ENCODE measurements around the gene AMBP.

AMBP gene

GRCh38 chr9:114072184-114073140 lies 5.6 kb downstream of the AMBP start:
- no peak for DNase-seq

DNA sequence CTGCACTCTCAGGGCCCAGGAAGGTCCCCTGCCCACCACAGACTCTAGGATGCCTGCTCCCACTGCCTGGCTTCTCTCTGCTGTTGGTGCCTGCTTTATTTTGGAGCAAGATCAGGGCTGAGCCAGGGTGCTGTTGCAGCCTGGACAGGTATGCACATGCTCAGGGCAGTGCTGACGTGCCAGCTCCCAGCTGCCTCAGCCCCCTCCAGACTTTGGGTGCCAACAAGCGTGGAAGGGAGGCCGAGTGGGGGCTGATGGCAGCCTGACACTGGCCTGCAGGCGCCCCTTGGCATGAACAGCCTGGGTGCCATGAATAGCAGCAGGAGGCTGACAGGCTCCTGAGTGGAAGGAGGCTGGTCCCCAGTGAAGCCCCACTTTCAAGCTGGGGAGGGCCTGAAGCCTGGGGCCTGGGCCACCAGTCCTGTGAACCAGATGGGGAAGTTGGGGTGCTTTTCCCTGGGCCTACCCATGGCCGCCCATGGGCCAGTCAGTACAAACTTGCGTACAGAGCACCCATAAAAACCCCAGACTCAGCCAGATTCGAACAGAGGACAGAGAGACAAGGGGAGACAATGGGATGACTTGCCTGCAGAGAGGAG lies 6.8 kb downstream of the AMBP start:
- DNase-seq = no peak

- DNase-seq = no peak
Observed at GRCh38 chr9:114070188-114071103, 7.7 kb downstream of the AMBP start.

- no peak for DNase-seq
Observed at GRCh38 chr9:114069476-114070187, 8.5 kb downstream of the AMBP start.

GRCh38 chr9:114065304-114065703 lies 12.8 kb downstream of the AMBP start:
- DNase-seq = no peak

GRCh38 chr9:114061830-114062474 lies 16.1 kb downstream of the AMBP start:
- no peak for DNase-seq

DNA sequence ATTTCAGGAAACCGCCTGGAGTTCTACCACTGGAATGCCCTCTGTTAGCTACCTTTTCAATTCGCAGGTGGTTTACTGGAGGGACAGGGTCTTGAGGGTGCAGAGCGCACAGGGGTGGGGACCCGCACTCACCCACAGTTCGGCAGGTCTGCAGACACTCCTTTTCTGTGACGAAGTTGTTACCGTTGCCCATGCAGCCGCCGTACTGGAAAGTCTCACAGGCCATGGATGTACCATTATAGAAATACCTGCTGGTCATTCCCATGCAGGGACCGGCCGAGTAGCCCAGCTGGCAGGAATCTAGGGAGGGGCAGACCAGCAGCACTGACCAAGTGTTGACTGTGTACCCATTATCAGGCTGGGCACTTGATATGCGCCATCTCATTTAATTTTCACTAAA lies 16.8 kb downstream of the AMBP start:
- no peak for DNase-seq

DNA sequence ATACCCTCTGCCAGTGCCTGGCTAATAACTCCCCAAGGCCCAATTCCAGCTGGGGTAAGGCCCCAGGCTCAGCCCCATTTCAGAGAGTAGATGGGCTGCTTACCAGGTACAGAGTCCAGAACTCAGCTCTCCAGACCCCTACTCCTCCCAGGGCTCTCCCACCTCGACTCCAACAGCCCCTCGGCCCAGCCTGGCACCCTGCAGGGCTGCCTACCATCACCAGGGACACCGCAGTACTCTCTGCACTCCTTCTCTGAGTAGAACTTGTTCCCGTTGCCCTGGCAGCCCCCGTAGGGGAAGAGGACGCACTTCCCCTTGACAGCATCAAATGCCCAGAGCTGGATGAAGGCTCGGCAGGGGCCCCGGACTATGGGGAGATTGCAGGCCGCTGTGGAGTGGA lies 17.4 kb downstream of the AMBP start:
- DNase-seq = no peak

GRCh38 chr9:114060070-114060469 lies 18.0 kb downstream of the AMBP start:
- no peak for DNase-seq

DNA sequence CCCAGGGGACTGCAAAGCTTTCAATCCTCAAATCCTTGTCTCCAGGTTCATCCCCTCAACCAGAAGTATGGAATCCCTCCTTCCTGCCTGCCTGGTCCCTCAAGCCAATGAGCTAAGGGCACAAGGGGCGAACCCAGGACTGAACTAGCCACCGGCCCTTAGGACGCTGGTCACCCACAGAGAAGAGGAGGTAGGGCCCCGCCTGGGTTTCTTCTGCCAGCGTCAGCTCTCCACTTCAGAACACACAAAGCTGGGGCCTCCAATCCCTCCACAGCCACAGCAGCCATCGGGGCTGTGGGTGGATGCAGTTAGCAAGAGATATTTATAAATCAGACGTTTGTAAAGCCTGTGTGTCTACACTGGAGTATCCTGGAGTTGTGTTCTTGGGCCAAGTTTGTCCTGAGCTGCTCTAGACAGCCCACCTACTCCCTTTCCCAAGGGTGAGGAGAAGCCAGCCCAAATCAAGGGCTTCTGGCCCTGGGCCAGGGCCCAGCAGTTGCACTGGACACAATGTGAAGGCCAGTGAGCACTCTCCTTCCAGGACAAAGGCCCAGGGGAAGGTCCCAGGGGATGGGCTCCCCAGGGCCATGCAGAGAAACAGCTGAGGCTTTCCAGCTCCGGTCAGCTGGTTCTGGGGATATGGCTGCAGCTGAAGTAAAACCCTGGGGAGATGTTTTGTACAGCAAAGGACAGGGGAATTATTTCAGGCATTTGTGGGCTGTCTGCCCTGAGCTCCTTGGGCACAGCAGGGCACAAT lies 18.9 kb downstream of the AMBP start:
- no peak for DNase-seq

GRCh38 chr9:114058688-114059046 lies 19.4 kb downstream of the AMBP start:
- DNase-seq = no peak

GRCh38 chr9:114057161-114057885 lies 20.8 kb downstream of the AMBP start:
- no peak for DNase-seq

DNA sequence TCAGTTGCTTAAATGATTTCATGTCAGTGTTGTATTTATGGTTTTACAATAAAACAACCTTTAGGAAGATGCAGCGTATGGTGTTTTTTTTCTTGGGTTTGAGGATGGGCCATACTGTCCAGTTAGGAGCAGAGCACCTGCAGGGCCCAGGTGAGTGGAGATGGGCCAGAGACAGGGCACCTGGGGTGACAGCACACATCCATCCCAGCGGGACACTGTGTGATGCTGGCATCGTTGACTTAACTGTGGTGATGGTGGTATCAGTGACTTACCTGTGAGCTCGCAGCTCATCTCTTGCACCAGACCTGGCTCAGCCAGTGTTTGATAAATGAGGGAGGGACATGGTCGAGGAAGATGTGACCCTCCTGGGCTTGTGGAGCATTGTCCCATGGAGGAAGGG lies 21.6 kb downstream of the AMBP start:
- no peak for DNase-seq

GRCh38 chr9:114055894-114056293 lies 22.2 kb downstream of the AMBP start:
- no peak for DNase-seq

GRCh38 chr9:114055061-114055460 lies 23.0 kb downstream of the AMBP start:
- no peak for DNase-seq

DNA sequence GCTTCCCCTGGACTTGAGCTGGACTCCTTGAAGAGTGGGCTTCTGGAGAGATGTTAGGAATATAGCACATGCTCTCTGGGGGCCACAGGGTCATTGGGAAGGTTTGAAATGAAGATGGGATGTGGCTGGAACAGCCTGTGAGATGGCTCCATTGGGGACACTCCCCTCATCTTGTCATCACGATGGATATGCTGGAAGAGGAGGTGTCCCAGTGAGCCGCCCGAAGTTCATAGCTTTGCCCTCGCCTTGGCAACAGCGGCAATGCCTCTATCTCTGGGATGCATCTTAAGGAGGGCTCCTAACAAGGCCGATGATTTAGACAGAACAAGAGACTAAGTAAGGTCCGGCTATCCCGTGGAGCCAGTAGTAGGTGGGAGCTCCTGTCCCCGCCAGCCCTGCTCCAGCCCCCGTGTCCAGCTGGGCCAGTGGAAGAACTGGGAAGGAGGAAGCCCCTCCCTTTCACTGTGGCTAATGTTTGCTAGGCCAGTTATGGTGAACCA lies 23.9 kb downstream of the AMBP start:
- DNase-seq = no peak

DNA sequence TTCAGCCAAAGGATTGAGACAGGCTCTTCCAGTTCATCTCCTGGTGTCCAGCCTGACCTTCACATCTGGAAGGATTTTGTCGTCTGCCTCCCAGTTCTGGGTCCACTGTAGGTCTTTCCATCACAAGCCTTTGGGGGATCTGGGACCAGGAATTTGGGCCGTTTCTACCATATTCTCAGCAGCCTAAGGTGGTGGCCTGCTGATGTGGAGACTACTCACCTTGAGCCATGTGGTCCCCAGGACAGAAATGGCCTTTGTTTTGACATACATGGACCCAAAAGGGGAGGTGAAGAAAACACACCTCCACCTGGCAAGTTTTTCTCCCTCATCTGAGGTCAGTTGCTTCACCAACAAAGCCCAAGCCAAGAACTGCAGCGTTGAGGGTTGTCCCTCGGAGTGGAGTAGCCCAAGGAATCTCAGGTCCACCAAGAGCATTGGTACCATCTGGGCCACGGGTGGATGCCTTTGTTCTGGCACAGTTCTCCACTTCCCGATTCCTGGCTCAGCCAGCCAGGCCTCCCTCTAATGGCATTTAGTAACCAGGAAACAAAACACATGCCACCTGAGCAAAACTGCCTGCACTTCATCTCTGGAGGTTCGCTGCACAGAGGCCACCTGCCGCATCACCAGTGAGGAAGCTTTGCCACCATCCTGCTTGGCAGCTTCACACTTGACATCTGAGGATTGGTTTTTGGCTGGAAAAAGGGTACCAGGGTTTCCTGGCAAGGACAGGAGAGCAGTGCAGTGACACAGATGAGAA lies 24.7 kb downstream of the AMBP start:
- no peak for DNase-seq

GRCh38 chr9:114051706-114052105 lies 26.4 kb downstream of the AMBP start:
- DNase-seq = no peak

- no peak for DNase-seq
Observed at GRCh38 chr9:114051281-114051680, 26.8 kb downstream of the AMBP start.

DNA sequence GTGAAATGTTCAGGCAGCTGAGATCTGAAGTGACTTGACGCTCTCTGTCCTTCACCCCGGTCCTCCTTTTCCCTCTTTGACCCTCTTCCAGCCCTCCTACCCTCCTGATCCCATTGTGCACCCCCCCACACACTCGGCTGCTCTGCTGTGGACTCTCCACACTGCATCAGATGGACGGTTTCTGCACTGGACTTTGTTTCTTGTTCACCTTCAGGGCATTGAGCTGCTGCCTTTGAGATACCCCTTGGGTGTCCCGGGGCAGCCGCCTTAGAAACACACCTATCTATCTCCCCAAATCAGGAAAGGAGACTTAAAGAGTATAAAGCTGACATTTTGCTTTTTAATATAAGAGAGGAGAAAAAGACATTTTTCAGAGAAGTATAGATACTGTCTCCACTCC lies 27.5 kb downstream of the AMBP start:
- no peak for DNase-seq
